ENCODE measurements around the gene ADARB2.

ADARB2 gene

DNA sequence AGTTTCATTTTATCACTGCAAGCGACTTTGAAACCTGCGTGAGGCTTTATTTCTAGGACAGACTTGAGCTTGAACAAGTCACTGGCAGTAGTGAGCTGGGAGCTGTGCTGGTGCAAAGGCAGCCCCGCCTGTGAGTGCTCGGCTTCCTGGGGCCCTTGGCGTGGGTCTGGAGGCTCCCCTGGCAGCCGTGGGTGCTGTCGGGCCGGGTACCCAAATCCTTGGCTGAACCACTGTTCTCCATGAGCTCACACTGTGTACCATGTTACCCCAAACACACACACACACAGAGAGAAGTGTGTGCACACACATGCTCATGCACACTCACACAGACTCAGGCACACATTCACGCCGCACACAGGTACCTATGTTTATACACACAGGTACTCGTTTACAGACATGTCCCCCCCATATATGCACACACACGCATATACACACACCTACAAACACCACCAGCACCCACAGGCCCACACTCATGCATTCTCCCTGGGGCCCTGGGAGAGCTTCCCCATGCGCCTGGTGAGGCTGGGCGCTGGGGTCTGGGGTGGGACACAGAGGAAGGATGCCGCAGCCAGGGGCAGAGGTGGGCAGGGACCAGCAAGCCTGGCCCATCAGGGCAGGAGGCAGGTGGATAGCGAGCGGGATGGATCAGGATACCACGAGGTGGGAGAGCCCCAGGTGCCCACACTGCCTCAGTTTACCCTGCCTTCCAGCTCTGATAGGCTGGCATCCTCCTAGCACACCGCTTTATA, 158.8 kb downstream of the ADARB2 start:
- Histone ChIP-seq H3K4me1 (no peaks in the 10 kb centered on the region), H3K4me3 (no peak overlapping the region), H3K36me3 (replicated peaks) (no peaks in the 10 kb centered on the region), H3K27me3 (ENCODE audit: low read depth) (no peaks in the 10 kb centered on the region), H3K9me3 (no peaks in the 10 kb centered on the region)
- DNase-seq (ENCODE audit: low spot score in 2 of 2), result no peak
- in situ Hi-C loops (cut with MboI; ENCODE audit: low sequenced_read_pairs), result no loop called here

DNA sequence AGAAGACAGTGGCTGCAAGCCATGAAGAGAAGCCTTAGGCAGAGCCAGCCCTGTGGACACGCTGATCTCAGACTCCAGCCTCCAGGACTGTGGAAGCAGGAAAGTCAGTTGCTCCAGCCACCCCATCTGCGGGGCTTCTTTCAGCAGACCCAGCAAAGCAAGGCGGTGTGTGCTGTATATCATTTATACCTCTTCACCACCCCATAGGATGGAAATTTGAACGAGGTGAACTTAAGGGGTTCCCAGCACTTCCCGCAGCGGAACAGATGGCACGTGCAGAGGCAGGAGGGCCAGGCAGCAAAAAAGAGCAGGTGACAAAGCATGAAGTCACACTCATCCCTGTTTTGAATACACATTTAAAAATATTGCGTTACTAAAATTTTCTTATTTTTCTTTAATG, 159.4 kb downstream of the ADARB2 start:
- Histone ChIP-seq H3K4me3 (no peak overlapping the region), H3K36me3 (replicated peaks) (no peaks in the 10 kb centered on the region)
- in situ Hi-C loops (cut with MboI; ENCODE audit: low sequenced_read_pairs), result no loop called here

DNA sequence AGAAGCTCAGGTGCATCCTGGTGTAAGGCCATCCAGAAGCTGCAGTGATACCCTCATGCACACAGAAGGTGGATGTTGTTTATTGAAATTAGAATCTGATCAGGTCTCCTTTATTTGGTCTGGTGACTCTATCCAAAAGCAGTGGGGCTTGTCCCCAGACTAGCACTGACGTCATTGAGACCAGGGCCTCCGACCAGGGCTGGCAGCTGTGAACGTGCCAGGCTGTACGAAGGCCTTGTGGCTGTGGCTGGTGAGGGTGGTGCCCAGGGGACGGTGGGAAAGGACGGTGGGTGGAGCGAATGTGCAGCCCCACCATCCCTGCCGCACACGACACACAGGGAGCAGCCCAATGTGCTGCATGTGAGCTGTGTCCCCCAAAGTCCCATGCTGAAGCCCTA, 160.0 kb downstream of the ADARB2 start:
- in situ Hi-C loops (cut with MboI; ENCODE audit: low sequenced_read_pairs), result no loop called here
- Histone ChIP-seq H3K4me1 (no peaks in the 10 kb centered on the region), H3K4me3 (no peak overlapping the region), H3K36me3 (replicated peaks) (no peaks in the 10 kb centered on the region), H3K27me3 (ENCODE audit: low read depth) (no peaks in the 10 kb centered on the region), H3K9me3 (no peaks in the 10 kb centered on the region)
- no peak for DNase-seq (ENCODE audit: low spot score in 2 of 2)

More for the DNA sequence above, 159.4 kb downstream of the ADARB2 start:
- Histone ChIP-seq H3K4me1 (no peaks in the 10 kb centered on the region), H3K9me3 (no peaks in the 10 kb centered on the region), H3K27me3 (ENCODE audit: low read depth) (no peaks in the 10 kb centered on the region)
- DNase-seq (ENCODE audit: low spot score in 2 of 2), result no peak

- no peak overlapping the region for H3K4me3 ChIP-seq
- H3K9me3 ChIP-seq, result no peaks in the 10 kb centered on the region
- no peaks in the 10 kb centered on the region for H3K4me1 ChIP-seq
- DNase-seq (ENCODE audit: low spot score in 2 of 2), result no peak
- no peaks in the 10 kb centered on the region for H3K27me3 ChIP-seq (ENCODE audit: low read depth)
- H3K36me3 ChIP-seq (replicated peaks), result no peaks in the 10 kb centered on the region
- in situ Hi-C loops (cut with MboI; ENCODE audit: low sequenced_read_pairs), result no loop called here
Observed at GRCh38 chr10:1576467-1577372, 160.6 kb downstream of the ADARB2 start.

GRCh38 chr10:1575481-1576244, 161.7 kb downstream of the ADARB2 start:
- in situ Hi-C loops (cut with MboI; ENCODE audit: low sequenced_read_pairs), result no loop called here
- no peaks in the 10 kb centered on the region for H3K9me3 ChIP-seq
- no peak overlapping the region for H3K4me3 ChIP-seq
- H3K27me3 ChIP-seq (ENCODE audit: low read depth), result no peaks in the 10 kb centered on the region
- H3K36me3 ChIP-seq (replicated peaks), result no peaks in the 10 kb centered on the region
- no peaks in the 10 kb centered on the region for H3K4me1 ChIP-seq
- no peak for DNase-seq (ENCODE audit: low spot score in 2 of 2)

- no peak overlapping the region for H3K4me3 ChIP-seq
- in situ Hi-C loops (cut with MboI; ENCODE audit: low sequenced_read_pairs), result no loop called here
- H3K4me1 ChIP-seq, result no peaks in the 10 kb centered on the region
- H3K36me3 ChIP-seq (replicated peaks), result no peaks in the 10 kb centered on the region
- H3K27me3 ChIP-seq (ENCODE audit: low read depth), result no peaks in the 10 kb centered on the region
- H3K9me3 ChIP-seq, result no peaks in the 10 kb centered on the region
- DNase-seq (ENCODE audit: low spot score in 2 of 2), result no peak
Observed at GRCh38 chr10:1574719-1575118, 162.6 kb downstream of the ADARB2 start.

GRCh38 chr10:1573981-1574380, 163.3 kb downstream of the ADARB2 start:
- Histone ChIP-seq H3K4me1 (no peaks in the 10 kb centered on the region), H3K27me3 (ENCODE audit: low read depth) (no peaks in the 10 kb centered on the region), H3K4me3 (no peak overlapping the region), H3K9me3 (no peaks in the 10 kb centered on the region), H3K36me3 (replicated peaks) (no peaks in the 10 kb centered on the region)
- DNase-seq (ENCODE audit: low spot score in 2 of 2), result no peak
- in situ Hi-C loops (cut with MboI; ENCODE audit: low sequenced_read_pairs), result no loop called here

- no peak overlapping the region for H3K4me3 ChIP-seq
- in situ Hi-C loops (cut with MboI; ENCODE audit: low sequenced_read_pairs), result no loop called here
- H3K4me1 ChIP-seq, result no peaks in the 10 kb centered on the region
- no peaks in the 10 kb centered on the region for H3K27me3 ChIP-seq (ENCODE audit: low read depth)
- no peak for DNase-seq (ENCODE audit: low spot score in 2 of 2)
- H3K9me3 ChIP-seq, result no peaks in the 10 kb centered on the region
- H3K36me3 ChIP-seq (replicated peaks), result no peaks in the 10 kb centered on the region
Observed at GRCh38 chr10:1573334-1573969, 163.9 kb downstream of the ADARB2 start.

GRCh38 chr10:1572519-1573333, 164.6 kb downstream of the ADARB2 start:
- H3K27me3 ChIP-seq (ENCODE audit: low read depth), result no peaks in the 10 kb centered on the region
- no peaks in the 10 kb centered on the region for H3K4me1 ChIP-seq
- no peaks in the 10 kb centered on the region for H3K36me3 ChIP-seq (replicated peaks)
- DNase-seq (ENCODE audit: low spot score in 2 of 2), result no peak
- H3K4me3 ChIP-seq, result no peak overlapping the region
- in situ Hi-C loops (cut with MboI; ENCODE audit: low sequenced_read_pairs), result no loop called here
- H3K9me3 ChIP-seq, result no peaks in the 10 kb centered on the region

- Histone ChIP-seq H3K4me3 (no peak overlapping the region), H3K36me3 (replicated peaks) (no peaks in the 10 kb centered on the region), H3K27me3 (ENCODE audit: low read depth) (no peaks in the 10 kb centered on the region), H3K4me1 (no peaks in the 10 kb centered on the region), H3K9me3 (no peaks in the 10 kb centered on the region)
- no peak for DNase-seq (ENCODE audit: low spot score in 2 of 2)
- in situ Hi-C loops (cut with MboI; ENCODE audit: low sequenced_read_pairs), result no loop called here
Observed at GRCh38 chr10:1571587-1572237, 165.6 kb downstream of the ADARB2 start.

DNA sequence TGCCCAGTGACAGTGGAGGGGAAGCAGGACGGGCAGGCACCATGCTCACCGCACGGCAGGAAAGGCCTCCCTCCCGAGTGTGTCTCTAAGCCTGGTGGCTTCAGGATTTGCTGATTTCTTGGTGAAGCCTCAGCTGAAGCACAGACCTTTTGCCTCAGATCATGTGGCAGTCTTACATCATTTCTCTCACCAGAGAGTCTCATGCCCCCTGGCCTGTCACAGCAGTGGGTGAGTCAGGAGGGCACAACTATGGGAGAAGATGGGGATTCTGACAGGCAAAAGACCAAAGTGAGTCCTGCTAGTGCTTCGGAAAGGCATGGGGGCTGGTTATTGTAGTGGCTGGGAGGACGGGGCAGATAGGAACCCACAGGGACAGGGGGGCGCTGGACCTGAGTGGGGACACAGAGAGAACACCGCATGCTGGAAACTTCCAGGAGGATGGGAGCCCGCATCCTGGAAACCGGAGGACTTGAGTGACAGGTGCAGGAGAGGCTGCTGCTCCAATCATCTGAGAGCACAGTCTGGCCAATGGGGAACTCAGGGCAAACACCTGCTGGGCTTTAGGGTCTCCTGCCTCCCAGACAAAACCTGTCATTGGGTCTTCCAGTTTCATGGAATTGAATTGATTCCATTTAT, 166.8 kb downstream of the ADARB2 start:
- Histone ChIP-seq H3K4me3 (no peak overlapping the region), H3K4me1 (no peaks in the 10 kb centered on the region), H3K27me3 (ENCODE audit: low read depth) (no peaks in the 10 kb centered on the region), H3K36me3 (replicated peaks) (no peaks in the 10 kb centered on the region), H3K9me3 (no peaks in the 10 kb centered on the region)
- in situ Hi-C loops (cut with MboI; ENCODE audit: low sequenced_read_pairs), result no loop called here
- no peak for DNase-seq (ENCODE audit: low spot score in 2 of 2)

- in situ Hi-C loops (cut with MboI; ENCODE audit: low sequenced_read_pairs), result no loop called here
- no peak for DNase-seq (ENCODE audit: low spot score in 2 of 2)
- Histone ChIP-seq H3K4me3 (no peak overlapping the region), H3K9me3 (no peaks in the 10 kb centered on the region), H3K4me1 (no peaks in the 10 kb centered on the region), H3K27me3 (ENCODE audit: low read depth) (no peaks in the 10 kb centered on the region), H3K36me3 (replicated peaks) (no peaks in the 10 kb centered on the region)
Observed at GRCh38 chr10:1569208-1569607, 168.1 kb downstream of the ADARB2 start.

Measured in HAP-1 (cell line).